ENCODE data around the gene GNG12.

GNG12 gene

DNA sequence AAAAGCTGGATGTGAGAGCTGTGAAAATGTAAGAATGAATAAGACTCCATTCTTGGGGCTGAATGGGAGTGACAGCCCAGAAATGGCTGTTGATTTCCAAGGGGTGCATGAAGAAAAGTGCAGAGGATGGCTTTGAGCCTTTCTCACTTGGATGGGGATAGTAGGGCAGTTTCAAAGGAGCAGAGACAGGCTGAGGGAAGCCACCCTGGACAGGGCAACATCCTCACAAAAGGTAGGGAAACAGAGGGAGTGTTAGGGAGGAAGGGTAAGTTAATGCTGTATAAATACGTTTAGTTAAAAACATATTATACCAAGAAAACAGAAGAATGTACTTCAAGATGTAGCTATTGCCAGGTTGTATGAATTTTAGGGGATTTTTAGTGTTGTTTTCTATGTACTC, 110.1 kb downstream of the GNG12 start:
- H3K4me3 ChIP-seq (ENCODE audit: low read depth, low read length), result no peak overlapping the region
- TF ChIP-seq, protein P1, sequence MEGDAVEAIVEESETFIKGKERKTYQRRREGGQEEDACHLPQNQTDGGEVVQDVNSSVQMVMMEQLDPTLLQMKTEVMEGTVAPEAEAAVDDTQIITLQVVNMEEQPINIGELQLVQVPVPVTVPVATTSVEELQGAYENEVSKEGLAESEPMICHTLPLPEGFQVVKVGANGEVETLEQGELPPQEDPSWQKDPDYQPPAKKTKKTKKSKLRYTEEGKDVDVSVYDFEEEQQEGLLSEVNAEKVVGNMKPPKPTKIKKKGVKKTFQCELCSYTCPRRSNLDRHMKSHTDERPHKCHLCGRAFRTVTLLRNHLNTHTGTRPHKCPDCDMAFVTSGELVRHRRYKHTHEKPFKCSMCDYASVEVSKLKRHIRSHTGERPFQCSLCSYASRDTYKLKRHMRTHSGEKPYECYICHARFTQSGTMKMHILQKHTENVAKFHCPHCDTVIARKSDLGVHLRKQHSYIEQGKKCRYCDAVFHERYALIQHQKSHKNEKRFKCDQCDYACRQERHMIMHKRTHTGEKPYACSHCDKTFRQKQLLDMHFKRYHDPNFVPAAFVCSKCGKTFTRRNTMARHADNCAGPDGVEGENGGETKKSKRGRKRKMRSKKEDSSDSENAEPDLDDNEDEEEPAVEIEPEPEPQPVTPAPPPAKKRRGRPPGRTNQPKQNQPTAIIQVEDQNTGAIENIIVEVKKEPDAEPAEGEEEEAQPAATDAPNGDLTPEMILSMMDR (IDR thresholded peaks at IDR 0.05; ENCODE audit: low read depth, low read length), result no peak
- TF ChIP-seq, protein P2, sequence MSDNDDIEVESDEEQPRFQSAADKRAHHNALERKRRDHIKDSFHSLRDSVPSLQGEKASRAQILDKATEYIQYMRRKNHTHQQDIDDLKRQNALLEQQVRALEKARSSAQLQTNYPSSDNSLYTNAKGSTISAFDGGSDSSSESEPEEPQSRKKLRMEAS (IDR thresholded peaks at IDR 0.05; ENCODE audit: low read depth, low read length), result no peak
- TF ChIP-seq MYC (IDR thresholded peaks at IDR 0.05; ENCODE audit: low read depth, low read length) (no peak), POLR2A (IDR thresholded peaks at IDR 0.05; ENCODE audit: extremely low read depth, insufficient read length) (no peak)
- no peak for DNase-seq (ENCODE audit: low read depth)

DNA sequence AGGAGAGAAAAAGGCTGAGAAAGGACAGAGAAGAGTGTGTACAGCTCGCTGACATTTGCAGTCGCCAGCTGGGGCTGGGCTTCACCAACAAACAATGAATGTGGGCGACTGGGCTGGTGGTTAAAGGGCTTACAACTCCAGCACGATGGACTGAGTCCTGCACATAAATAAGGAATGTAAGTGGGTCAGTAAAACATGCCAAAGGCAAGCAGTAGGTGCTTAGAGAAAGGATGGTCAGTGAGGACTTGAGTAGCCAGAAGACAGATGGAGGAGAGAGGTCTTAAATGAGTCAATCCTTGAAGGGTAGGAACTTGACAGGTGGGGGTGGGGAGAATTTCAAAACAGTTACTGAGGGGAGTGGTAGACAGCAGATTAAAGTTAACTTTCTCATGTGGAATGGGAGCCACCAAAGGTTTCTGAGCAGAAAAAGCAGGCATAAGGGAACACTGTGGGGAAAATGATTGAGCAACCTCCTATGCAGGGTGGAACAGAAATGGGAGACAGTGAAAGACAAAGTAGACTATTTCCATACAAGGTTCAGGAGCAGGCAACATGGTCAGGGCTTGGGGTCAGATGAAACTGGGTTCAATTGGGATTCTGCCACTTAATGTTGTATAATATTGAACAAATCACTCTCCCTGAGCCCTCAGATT, 110.8 kb downstream of the GNG12 start:
- TF ChIP-seq, protein P1 (IDR thresholded peaks at IDR 0.05; ENCODE audit: low read depth, low read length), result no peak
- no peak for TF ChIP-seq POLR2A (IDR thresholded peaks at IDR 0.05; ENCODE audit: extremely low read depth, insufficient read length)
- no peak for TF ChIP-seq MYC (IDR thresholded peaks at IDR 0.05; ENCODE audit: low read depth, low read length)
- TF ChIP-seq, protein P2 (IDR thresholded peaks at IDR 0.05; ENCODE audit: low read depth, low read length), result no peak
- no peak overlapping the region for H3K4me3 ChIP-seq (ENCODE audit: low read depth, low read length)
- no peak for DNase-seq (ENCODE audit: low read depth)

DNA sequence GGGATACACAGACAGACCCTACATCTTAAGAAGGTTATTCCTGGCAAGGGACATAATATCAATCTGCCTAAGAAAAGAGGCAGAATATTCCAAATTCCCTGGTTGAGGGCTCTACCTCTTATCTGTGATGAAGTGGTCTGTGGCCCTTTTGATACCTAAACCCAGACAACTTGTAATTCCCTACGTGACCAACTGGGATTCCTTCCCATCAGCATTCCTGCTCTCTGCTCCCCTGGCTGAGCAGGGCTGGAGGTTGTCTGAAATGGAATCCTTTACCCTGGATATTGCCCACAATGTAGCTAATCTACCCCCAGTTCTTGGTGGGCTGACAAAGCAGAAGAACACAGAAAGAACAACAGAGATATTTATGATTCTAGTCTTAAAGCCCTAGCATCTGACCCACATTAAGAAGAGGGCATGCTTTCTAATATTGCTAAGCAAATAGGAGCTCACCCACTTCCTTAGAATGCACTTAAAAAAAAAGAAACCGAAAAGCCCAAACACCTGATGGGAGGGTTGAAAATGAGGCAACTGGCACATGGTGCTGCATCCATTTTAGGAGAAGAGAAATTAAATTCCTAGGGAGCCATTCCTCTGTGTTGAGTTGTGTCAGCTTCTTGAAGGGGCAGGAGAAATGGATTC, 111.5 kb downstream of the GNG12 start:
- DNase-seq (ENCODE audit: low read depth), result no peak
- H3K4me3 ChIP-seq (ENCODE audit: low read depth, low read length), result no peak overlapping the region
- no peak for TF ChIP-seq POLR2A (IDR thresholded peaks at IDR 0.05; ENCODE audit: extremely low read depth, insufficient read length)
- TF ChIP-seq, protein P1 (IDR thresholded peaks at IDR 0.05; ENCODE audit: low read depth, low read length), result no peak
- TF ChIP-seq MYC (IDR thresholded peaks at IDR 0.05; ENCODE audit: low read depth, low read length), result no peak

DNA sequence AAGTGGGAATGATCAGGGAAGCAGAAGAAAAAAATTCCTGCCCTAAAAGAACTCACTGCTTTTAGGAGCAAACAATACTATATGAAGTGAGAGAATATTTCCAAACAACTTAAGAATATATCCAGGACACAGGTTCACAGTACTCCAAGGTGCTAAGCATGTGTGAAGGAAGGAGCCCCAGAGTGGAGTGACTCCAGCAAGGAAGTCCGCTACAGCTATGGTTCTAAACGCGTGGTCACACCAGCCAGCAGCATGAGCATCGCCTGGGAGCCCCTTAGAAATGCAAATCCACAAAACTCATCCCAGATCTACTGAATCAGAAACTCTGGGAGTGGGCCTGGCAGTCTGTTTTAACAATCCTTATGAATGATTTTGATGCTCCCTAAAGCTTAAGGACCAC, 112.2 kb downstream of the GNG12 start:
- TF ChIP-seq MYC (IDR thresholded peaks at IDR 0.05; ENCODE audit: low read depth, low read length), result no peak
- TF ChIP-seq, protein P2 (IDR thresholded peaks at IDR 0.05; ENCODE audit: low read depth, low read length), result no peak
- TF ChIP-seq, protein P1 (IDR thresholded peaks at IDR 0.05; ENCODE audit: low read depth, low read length), result no peak
- DNase-seq (ENCODE audit: low read depth), result no peak
- no peak overlapping the region for H3K4me3 ChIP-seq (ENCODE audit: low read depth, low read length)

DNA sequence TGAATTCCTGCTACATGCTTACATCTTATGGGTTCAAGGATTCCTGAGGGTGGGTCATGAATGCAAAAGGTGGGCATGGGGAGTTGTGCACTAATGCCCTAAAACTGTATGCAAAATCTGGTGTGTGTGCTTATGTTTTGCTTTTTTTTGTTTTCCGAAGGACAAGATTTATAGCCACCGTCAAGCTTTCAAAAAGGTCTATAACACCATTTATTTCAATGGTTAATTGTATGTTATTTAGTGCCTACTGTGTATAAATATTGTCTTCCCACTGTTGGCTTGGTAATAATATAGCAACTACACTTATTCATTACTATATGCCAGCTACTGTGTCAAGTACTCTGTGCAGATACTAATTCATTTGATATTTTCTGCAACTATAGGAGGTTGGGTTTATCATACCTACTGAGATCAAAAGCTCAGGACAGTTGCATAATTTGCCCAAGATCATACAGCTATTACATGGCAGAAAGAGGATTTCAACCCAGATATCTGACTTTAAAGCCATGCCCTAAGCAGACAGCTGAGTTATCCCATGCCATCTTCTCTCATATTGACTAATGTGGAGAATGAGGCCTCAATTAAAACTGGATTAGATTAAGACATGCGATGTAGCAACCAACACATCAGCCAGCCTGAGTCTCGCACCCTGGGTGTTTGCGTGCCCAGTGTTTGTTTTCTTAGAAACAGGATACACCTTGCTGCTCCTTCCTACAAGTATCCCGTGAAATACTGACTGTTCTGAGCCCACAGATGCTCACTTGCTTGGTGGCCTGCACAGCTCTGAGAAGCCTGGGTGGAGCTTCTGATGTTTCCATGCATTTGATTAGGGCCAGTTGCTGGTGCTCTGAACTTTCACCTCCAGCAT, 113.7 kb downstream of the GNG12 start:
- no peak for DNase-seq (ENCODE audit: low read depth)
- TF ChIP-seq, protein P1 (IDR thresholded peaks at IDR 0.05; ENCODE audit: low read depth, low read length), result no peak
- TF ChIP-seq MYC (IDR thresholded peaks at IDR 0.05; ENCODE audit: low read depth, low read length) (no peak), POLR2A (IDR thresholded peaks at IDR 0.05; ENCODE audit: extremely low read depth, insufficient read length) (no peak)
- TF ChIP-seq, protein P2 (IDR thresholded peaks at IDR 0.05; ENCODE audit: low read depth, low read length), result no peak
- no peak overlapping the region for H3K4me3 ChIP-seq (ENCODE audit: low read depth, low read length)

Measured in NB4 (cell line).